Subcutaneous preadipocyte (primary cell): ENCODE results near the gene LENEP. TPM values are rescaled to one million over a fixed set of nuclear protein-coding genes. Genes with fewer than 3 reads are reported as not detected.

ENCODE experiments used
- small RNA-seq: library from RNA; depleted of rRNA; stranded (forward); fragments of <200 nt; gene quantifications from one replicate; pipeline ENCODE3, GENCODE V24; 2012
- total RNA-seq: library from RNA; depleted of rRNA; stranded (reverse); fragments of >200 nt; gene quantifications from 2 replicates; pipeline ENCODE4 v1.2.3, GENCODE V29; 2012

Gene LENEP
- total RNA-seq = not detected in 2 replicates

GRCh38 chr1:154993572-154994268 lies at the start of gene LENEP:
TSS of gene LENEP (plus strand) at chr1:154993586. CDS start at chr1:154993608, 22 bp downstream.

GRCh38 chr1:154955718-154956543 lies 37.5 kb upstream of the LENEP start, which contains the start of gene PBXIP1:
TSS of gene PBXIP1 (minus strand) at chr1:154956099. CDS start at chr1:154953721, 2,378 bp downstream.

GRCh38 chr1:154961207-154962155 lies 31.9 kb upstream of the LENEP start, which contains the start of gene PYGO2:
TSS of gene PYGO2 (minus strand) at chr1:154961782. CDS start at chr1:154961576, 206 bp downstream.

GRCh38 chr1:154970631-154971340 lies 22.6 kb upstream of the LENEP start, which contains the start of gene SHC1:
TSS of gene SHC1 (minus strand) at chr1:154970747. CDS start at chr1:154970526, 221 bp downstream.

GRCh38 chr1:154974102-154974807 lies 19.1 kb upstream of the LENEP start, which contains the start of gene CKS1B:
TSS of gene CKS1B (plus strand) at chr1:154974681. CDS start at chr1:154974746, 65 bp downstream.

GRCh38 chr1:154982897-154983648 lies 10.3 kb upstream of the LENEP start, which contains the start of gene FLAD1:
TSS of gene FLAD1 (plus strand) at chr1:154983344. CDS start at chr1:154983695, 351 bp downstream.

GRCh38 chr1:155002464-155003226 lies 9.3 kb downstream of the LENEP start, which contains the start of gene ZBTB7B:
TSS of gene ZBTB7B (plus strand) at chr1:155002802. CDS start at chr1:155014661, 11,859 bp downstream.

GRCh38 chr1:155033524-155033923 lies 40.1 kb downstream of the LENEP start, which contains the start of the genes DCST1 and DCST2:
TSS of gene DCST1 (plus strand) at chr1:155033824. CDS start at chr1:155034037, 213 bp downstream.
TSS of gene DCST2 (minus strand) at chr1:155033781. CDS start at chr1:155033701, 80 bp downstream.

Small RNAs within 50 kb of the gene (small RNA-seq; reads per million reads assigned to genes)
- not detected for gene MIR4258
- not detected for gene RF00017

Other genes with a start within 250 kb of the LENEP start
- gene KCNN3, start 123.3 kb upstream of the LENEP start, total RNA-seq = under 0.01 TPM in 1 of 2 replicates, not detected in the other
- gene PMVK, start 56.9 kb upstream of the LENEP start, total RNA-seq = 6.8 and 8.1 TPM in 2 replicates
- 17.3 and 18.8 TPM in 2 replicates for gene PBXIP1, start 37.5 kb upstream of the LENEP start, total RNA-seq
- 12.5 and 14.7 TPM in 2 replicates for gene PYGO2, start 31.8 kb upstream of the LENEP start, total RNA-seq
- 177 and 280 TPM in 2 replicates for gene SHC1, start 22.8 kb upstream of the LENEP start, total RNA-seq
- 72.5 and 86.0 TPM in 2 replicates for gene CKS1B, start 18.9 kb upstream of the LENEP start, total RNA-seq
- gene FLAD1, start 10.2 kb upstream of the LENEP start, total RNA-seq = 21.3 and 26.4 TPM in 2 replicates
- gene ZBTB7B, start 9.2 kb downstream of the LENEP start, total RNA-seq = 11.4 and 14.5 TPM in 2 replicates
- gene DCST2, start 40.2 kb downstream of the LENEP start, total RNA-seq = not detected in 2 replicates
- gene DCST1, start 40.2 kb downstream of the LENEP start, total RNA-seq = not detected in 2 replicates
- 99.2 and 126 TPM in 2 replicates for gene ADAM15, start 57.7 kb downstream of the LENEP start, total RNA-seq
- 0.73 and 1.2 TPM in 2 replicates for gene EFNA4, start 70.2 kb downstream of the LENEP start, total RNA-seq
- gene EFNA3, start 85.3 kb downstream of the LENEP start, total RNA-seq = 0.39 and 0.73 TPM in 2 replicates
- 0.37 TPM in 1 of 2 replicates, not detected in the other for gene EFNA1, start 134.3 kb downstream of the LENEP start, total RNA-seq
- 26.8 and 30.1 TPM in 2 replicates for gene SLC50A1, start 142.3 kb downstream of the LENEP start, total RNA-seq
- 23.5 and 54.4 TPM in 2 replicates for gene DPM3, start 146.9 kb downstream of the LENEP start, total RNA-seq
- gene KRTCAP2, start 179.7 kb downstream of the LENEP start, total RNA-seq = 83.9 and 140 TPM in 2 replicates
- 2.9 and 3.3 TPM in 2 replicates for gene TRIM46, start 180.3 kb downstream of the LENEP start, total RNA-seq
- 9.2 and 14.7 TPM in 2 replicates for gene THBS3, start 214.3 kb downstream of the LENEP start, total RNA-seq
- gene MTX1, start 215.1 kb downstream of the LENEP start, total RNA-seq = 40.7 and 50.7 TPM in 2 replicates